ENCODE data around the gene EIF2D. TPM values are rescaled to one million over a fixed set of nuclear protein-coding genes. Genes with fewer than 3 reads are reported as not detected.

EIF2D gene
- total and polyA plus RNA-seq, 2 of the 8 experiments (the other 6 are each of a cell fraction or from before 2014, with no cell fraction given): 36.1 to 37.1 TPM

- Histone ChIP-seq H3K9ac (replicated peaks in 1 of 4; ENCODE audit: extremely low read depth in 1 of 4, low read depth in 3 of 4, low read length in 3 of 4) (no peak overlapping the region), H3K9me3 (ENCODE audit: insufficient read depth in 2 of 2, low read depth in 1 of 2, low read length in 1 of 2) (no peaks in the 10 kb centered on the region), H3K4ac (replicated peaks; ENCODE audit: insufficient read length, low read depth, low read length) (no peak overlapping the region), H3K4me3 (ENCODE audit: extremely low read depth in 1 of 4, insufficient read depth in 2 of 4, low read depth in 3 of 4, low read length in 4 of 4) (no peak overlapping the region), H3K18ac (ENCODE audit: extremely low read depth, low read length) (no peak overlapping the region), H2AFZ (ENCODE audit: low read length) (no peak overlapping the region), H3K56ac (replicated peaks; ENCODE audit: insufficient read length, low read depth, low read length) (no peak overlapping the region), H3K23me2 (ENCODE audit: low read depth, low read length) (no peaks in the 10 kb centered on the region), H3K14ac (ENCODE audit: insufficient read length) (no peak overlapping the region), H2BK12ac (ENCODE audit: low read depth, low read length) (no peak overlapping the region), H3K27ac (ENCODE audit: low read depth, low read length) (no peak overlapping the region), H3K27me3 (replicated peaks in 1 of 4; ENCODE audit: control insufficient read depth in 3 of 4, extremely low read depth in 1 of 4, insufficient read depth in 3 of 4, low read length in 3 of 4) (no peaks in the 10 kb centered on the region), H2BK120ac (replicated peaks; ENCODE audit: low read depth, low read length) (no peak overlapping the region), H4K20me1 (replicated peaks in 1 of 2; ENCODE audit: control insufficient read depth in 1 of 2, insufficient read depth in 2 of 2, low read length in 2 of 2) (no peaks in the 10 kb centered on the region), H3K4me1 (replicated peaks in 1 of 4; ENCODE audit: control insufficient read depth in 3 of 4, insufficient read depth in 4 of 4, low read length in 3 of 4) (peaks cover 0 to 3% (median 1%) of the 10 kb centered on the region in 4 experiments; a peak in 2 of 7 replicates), H2AK5ac (ENCODE audit: low read depth, low read length) (no peak overlapping the region), H4K91ac (replicated peaks; ENCODE audit: insufficient read length, low read length) (no peak overlapping the region), H3K79me2 (ENCODE audit: control insufficient read depth in 1 of 2, insufficient read depth in 2 of 2, low read length in 2 of 2) (no peaks in the 10 kb centered on the region), H4K8ac (ENCODE audit: extremely low read depth, insufficient read depth, low read length) (no peak overlapping the region), H2BK5ac (ENCODE audit: low read depth, low read length) (no peak overlapping the region), H2BK15ac (ENCODE audit: low read length) (no peak overlapping the region), H3K36me3 (ENCODE audit: control insufficient read depth in 2 of 4, insufficient read depth in 4 of 4, low read length in 3 of 4) (peaks cover 2 to 3% (median 3%) of the 10 kb centered on the region in 4 experiments; a peak in 3 of 8 replicates), H3K4me2 (ENCODE audit: insufficient read depth in 1 of 2, low read depth in 2 of 2, low read length in 2 of 2) (no peak overlapping the region), H3K23ac (ENCODE audit: insufficient read length) (no peak overlapping the region), H4K5ac (ENCODE audit: insufficient read length, low read depth, low read length) (no peak overlapping the region), H2BK20ac (ENCODE audit: low read length) (no peak overlapping the region), H3K79me1 (ENCODE audit: low read depth, low read length) (no peaks in the 10 kb centered on the region)
- 82% methylated on average over 3 of the region's 3 CpGs; no CpG with 5 or more reads in 1 of the 2 experiments for WGBS, 2 experiments (ENCODE audit: extremely low coverage in 1 of 2, insufficient coverage in 1 of 2, insufficient read length in 1 of 2, insufficient replicate concordance in 2 of 2, low coverage in 1 of 2, low lambda C conversion rate in 2 of 2, missing lambda C conversion rate in 1 of 2)
- DNase-seq (ENCODE audit: low read depth in 1 of 2, low spot score in 2 of 2): no peak
- CTCF ChIA-PET (ENCODE audit: partially characterized antibody): interaction anchor here (0.6 to 1.6 kb wide), 3 partner anchors 15 to 428 kb away, joined by 3 to 9 read pairs (median 4); no protein-coding TSS in a partner anchor
- FAIRE-seq: no peak
- POLR2A ChIA-PET (ENCODE audit: partially characterized antibody): interaction anchor here (0.7 kb wide), 1 partner anchor 581 kb away, joined by 3 read pairs; no protein-coding TSS in a partner anchor
- TF ChIP-seq ATF3 (IDR thresholded peaks at IDR 0.05; ENCODE audit: insufficient read depth, low read depth, low read length) (no peak), TCF12 (IDR thresholded peaks at IDR 0.05; ENCODE audit: low read depth, low read length) (no peak), SP1 (IDR thresholded peaks at IDR 0.05; ENCODE audit: low read depth, low read length) (no peak)
These were observed 30.9 kb upstream of the EIF2D start for GRCh38 chr1:206643118-206643698.

Measured in H1 (cell line).